Neural cell (in vitro differentiated cells): Measurements from ENCODE around the gene CLEC3A.

ENCODE experiments used
- POLR2AphosphoS5 ChIP-seq: IDR thresholded peaks from 2 replicates; pipeline ENCODE4 v1.6.1; 2012
- TAF1 ChIP-seq: IDR thresholded peaks from 2 replicates; pipeline ENCODE4 v1.6.1; 2012; ENCODE audit warnings: low read depth
- TF ChIP-seq, protein P1 (sequence below): fragments of 450-650 bp; IDR thresholded peaks from 2 replicates; pipeline ENCODE4 v1.5.1; 2014; ENCODE audit warnings: antibody characterized with exemption, mild to moderate bottlenecking, moderate library complexity; ENCODE audit not compliant: poor library complexity, severe bottlenecking

DNA sequence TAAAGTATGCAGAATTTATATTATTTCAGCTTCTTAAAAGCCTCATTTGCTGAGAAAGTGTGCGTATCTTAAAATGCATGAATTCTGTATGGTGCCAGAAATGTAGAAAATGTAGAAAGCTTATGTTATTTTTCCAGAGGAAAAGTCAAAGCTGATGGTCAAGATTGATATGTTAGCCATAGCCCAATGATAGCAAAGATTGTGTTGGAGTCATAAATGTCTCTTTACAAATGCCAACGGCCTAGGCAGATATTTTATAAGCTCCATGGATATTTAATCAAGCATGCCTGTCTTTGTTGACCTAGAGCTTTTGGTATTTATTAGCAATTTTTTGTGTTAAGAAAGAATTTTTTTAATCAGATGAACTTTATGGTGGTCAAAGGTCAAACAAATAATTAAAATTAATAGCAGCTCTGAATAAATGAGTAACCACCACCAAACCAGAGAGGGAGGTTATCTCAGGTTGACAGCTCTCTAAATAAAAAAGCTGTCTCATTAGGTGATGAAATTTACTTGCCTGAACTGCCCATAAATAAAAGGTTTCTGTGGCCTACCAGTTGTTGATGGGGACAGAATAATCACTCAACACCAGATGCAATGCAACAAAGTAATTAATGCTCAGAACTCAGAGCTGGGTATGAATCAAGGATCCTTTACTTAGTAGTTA lies 28.5 kb downstream of the CLEC3A start:
- TF ChIP-seq POLR2AphosphoS5 (no peak), TAF1 (no peak)
- TF ChIP-seq, protein P1, sequence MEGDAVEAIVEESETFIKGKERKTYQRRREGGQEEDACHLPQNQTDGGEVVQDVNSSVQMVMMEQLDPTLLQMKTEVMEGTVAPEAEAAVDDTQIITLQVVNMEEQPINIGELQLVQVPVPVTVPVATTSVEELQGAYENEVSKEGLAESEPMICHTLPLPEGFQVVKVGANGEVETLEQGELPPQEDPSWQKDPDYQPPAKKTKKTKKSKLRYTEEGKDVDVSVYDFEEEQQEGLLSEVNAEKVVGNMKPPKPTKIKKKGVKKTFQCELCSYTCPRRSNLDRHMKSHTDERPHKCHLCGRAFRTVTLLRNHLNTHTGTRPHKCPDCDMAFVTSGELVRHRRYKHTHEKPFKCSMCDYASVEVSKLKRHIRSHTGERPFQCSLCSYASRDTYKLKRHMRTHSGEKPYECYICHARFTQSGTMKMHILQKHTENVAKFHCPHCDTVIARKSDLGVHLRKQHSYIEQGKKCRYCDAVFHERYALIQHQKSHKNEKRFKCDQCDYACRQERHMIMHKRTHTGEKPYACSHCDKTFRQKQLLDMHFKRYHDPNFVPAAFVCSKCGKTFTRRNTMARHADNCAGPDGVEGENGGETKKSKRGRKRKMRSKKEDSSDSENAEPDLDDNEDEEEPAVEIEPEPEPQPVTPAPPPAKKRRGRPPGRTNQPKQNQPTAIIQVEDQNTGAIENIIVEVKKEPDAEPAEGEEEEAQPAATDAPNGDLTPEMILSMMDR, result no peak
